Osteoblast (primary cell): ENCODE measurements around the gene DNAJC12. TPM values are rescaled to one million over a fixed set of nuclear protein-coding genes. Genes with fewer than 3 reads are reported as not detected.
"Not testable (repeated sequence)": the region's sequence is repeated elsewhere in the genome, so short reads cannot be mapped to it uniquely, and the experiment has no call there.

Source experiments
- DNase-seq: peaks from one replicate; pipeline ENCODE4 v3.0.0; 2011; ENCODE audit warnings: low spot score, mixed read lengths; ENCODE audit not compliant: insufficient read length; ENCODE audit errors: missing footprints
- H2AFZ ChIP-seq: 2 replicates; pipeline ENCODE4 v1.6.0; 2011; ENCODE audit warnings: mild to moderate bottlenecking, low read length
- H3K27ac ChIP-seq: 2 replicates; pipeline ENCODE4 v1.5.1; 2011; ENCODE audit warnings: mild to moderate bottlenecking, low read depth, low read length, moderate library complexity
- H3K27me3 ChIP-seq: 2 replicates; pipeline ENCODE4 v1.6.0; 2012; ENCODE audit warnings: mild to moderate bottlenecking, control low read depth, inconsistent platforms, low read length, moderate library complexity; ENCODE audit not compliant: insufficient read depth
- H3K36me3 ChIP-seq: 2 replicates; pipeline ENCODE4 v1.5.1; 2011; ENCODE audit warnings: mild to moderate bottlenecking, low read length, control low read depth, moderate library complexity; ENCODE audit not compliant: insufficient read depth
- H3K4me1 ChIP-seq: 2 replicates; pipeline ENCODE4 v1.5.1; 2011; ENCODE audit warnings: mild to moderate bottlenecking, low read length, control low read depth, moderate library complexity; ENCODE audit not compliant: insufficient read depth
- H3K4me2 ChIP-seq: 2 replicates; pipeline ENCODE4 v1.6.0; 2011; ENCODE audit warnings: mild to moderate bottlenecking, low read length; ENCODE audit not compliant: insufficient read depth
- H3K4me3 ChIP-seq: fragments of 200-600 bp; sonication (generic); 3 replicates; pipeline ENCODE4 v1.5.1; 2012; ENCODE audit warnings: mild to moderate bottlenecking, low read length, inconsistent platforms; ENCODE audit not compliant: insufficient read depth
- H3K79me2 ChIP-seq: 2 replicates; pipeline ENCODE4 v1.6.0; 2012; ENCODE audit warnings: mild to moderate bottlenecking, low read length, control low read depth, inconsistent platforms; ENCODE audit not compliant: insufficient read depth
- H3K9me3 ChIP-seq: 2 replicates; pipeline ENCODE4 v1.5.1; 2011; ENCODE audit warnings: low read depth, low read length, control low read depth
- H4K20me1 ChIP-seq: 2 replicates; pipeline ENCODE4 v1.6.0; 2012; ENCODE audit warnings: mild to moderate bottlenecking, low read length, control low read depth; ENCODE audit not compliant: insufficient read depth
- CTCF ChIP-seq: IDR thresholded peaks from 2 replicates; pipeline ENCODE4 v1.5.1; 2011; ENCODE audit warnings: mild to moderate bottlenecking, low read depth, low read length, moderate library complexity; ENCODE audit errors: extremely low read depth
- total RNA-seq: library from RNA; depleted of rRNA; stranded (reverse); fragments of >200 nt; gene quantifications from 2 replicates; pipeline ENCODE4 v1.2.3, GENCODE V29; 2012

Gene DNAJC12
- total RNA-seq, 1 donor = 4.0 TPM

DNA sequence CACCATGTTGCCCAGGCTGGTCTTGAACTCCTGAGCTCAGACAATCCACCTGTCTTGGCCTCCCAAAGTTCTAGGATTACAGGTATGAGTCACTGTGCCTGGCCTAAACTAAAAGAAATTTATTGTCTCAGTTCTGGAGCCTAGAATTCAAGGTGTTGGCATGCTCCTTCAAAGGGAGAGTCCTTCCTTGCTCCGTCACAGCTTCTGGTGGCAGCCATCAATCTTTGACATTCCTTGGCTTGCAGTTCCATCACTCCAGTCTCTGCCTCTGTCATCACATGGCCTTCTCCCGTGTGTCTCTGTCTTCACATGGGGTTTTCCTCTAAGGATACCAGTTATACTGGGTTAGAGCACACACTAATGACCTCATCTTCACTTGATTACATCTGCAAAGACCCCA, 55.5 kb downstream of the DNAJC12 start:
- DNase-seq = no peak
- no peak for TF ChIP-seq CTCF
- no peaks in the 10 kb centered on the region for H4K20me1 ChIP-seq

GRCh38 chr10:67780759-67781538, 57.0 kb downstream of the DNAJC12 start:
- H3K9me3 ChIP-seq = no peaks in the 10 kb centered on the region
- DNase-seq = no peak
- H3K27ac ChIP-seq = no peak overlapping the region
- H3K4me3 ChIP-seq = no peak overlapping the region
- no peak overlapping the region for H3K4me2 ChIP-seq
- H3K79me2 ChIP-seq = no peaks in the 10 kb centered on the region
- peaks cover 5% of the 10 kb centered on the region for H3K4me1 ChIP-seq
- no peak overlapping the region for H2AFZ ChIP-seq
- H4K20me1 ChIP-seq = no peaks in the 10 kb centered on the region
- H3K27me3 ChIP-seq = peaks cover 7% of the 10 kb centered on the region
- no peaks in the 10 kb centered on the region for H3K36me3 ChIP-seq
- no peak for TF ChIP-seq CTCF

More for the DNA sequence above, 55.5 kb downstream of the DNAJC12 start:
- Histone ChIP-seq H3K27me3 (peaks cover 7% of the 10 kb centered on the region), H2AFZ (no peak overlapping the region), H3K4me3 (no peak overlapping the region), H3K79me2 (no peaks in the 10 kb centered on the region), H3K9me3 (no peaks in the 10 kb centered on the region), H3K36me3 (no peaks in the 10 kb centered on the region), H3K4me2 (no peak overlapping the region), H3K4me1 (peaks cover 5% of the 10 kb centered on the region), H3K27ac (no peak overlapping the region)

GRCh38 chr10:67780204-67780621, 57.8 kb downstream of the DNAJC12 start:
- H3K4me3 ChIP-seq, H4K20me1 ChIP-seq, H3K4me1 ChIP-seq, H2AFZ ChIP-seq, H3K36me3 ChIP-seq, H3K27ac ChIP-seq, H3K4me2 ChIP-seq, H3K79me2 ChIP-seq, H3K27me3 ChIP-seq, H3K9me3 ChIP-seq, DNase-seq: not testable (repeated sequence)

GRCh38 chr10:67779465-67780203, 58.4 kb downstream of the DNAJC12 start:
- peak overlapping the region; percentile 36 for H3K4me2 ChIP-seq
- no peaks in the 10 kb centered on the region for H3K36me3 ChIP-seq
- H4K20me1 ChIP-seq = no peaks in the 10 kb centered on the region
- no peak overlapping the region for H3K4me3 ChIP-seq
- H3K9me3 ChIP-seq = no peaks in the 10 kb centered on the region
- no peaks in the 10 kb centered on the region for H3K79me2 ChIP-seq
- peaks cover 5% of the 10 kb centered on the region for H3K4me1 ChIP-seq
- peak; percentile 37 for DNase-seq
- TF ChIP-seq CTCF = peak; percentile 76
- H3K27me3 ChIP-seq = peaks cover 7% of the 10 kb centered on the region
- no peak overlapping the region for H3K27ac ChIP-seq
- H2AFZ ChIP-seq = no peak overlapping the region
